ENCODE results near the gene GLS. TPM values are rescaled to one million over a fixed set of nuclear protein-coding genes. Genes with fewer than 3 reads are reported as not detected.

Gene GLS
- total and polyA plus RNA-seq, 2 of the 13 experiments (the other 11 are each of a cell fraction or from before 2014, with no cell fraction given), result 78.6 to 183 TPM

GRCh38 chr2:190880378-190881083, at the start of gene GLS (continued):
- TF ChIP-seq IRF2 (CRISPR knock-in tag; IDR thresholded peaks at IDR 0.05) (peak; percentile 61), SALL2 (CRISPR knock-in tag; IDR thresholded peaks at IDR 0.05) (no peak), ZBTB2 (CRISPR knock-in tag; IDR thresholded peaks at IDR 0.05; ENCODE audit: low read depth) (no peak), CREB3 (CRISPR knock-in tag; IDR thresholded peaks at IDR 0.05) (0 out of 2 replicates have a peak, but pooled peaks have one; percentile 21), ZNF660 (CRISPR knock-in tag; IDR thresholded peaks at IDR 0.05; ENCODE audit: borderline replicate concordance, low read depth) (no peak), RBM22 (optimal IDR thresholded peaks at IDR 0.05; ENCODE audit: low read length) (no peak), KLF16 (CRISPR knock-in tag; IDR thresholded peaks at IDR 0.05) (peak in 1 of 2 experiments; percentile 94; a peak in 2 of 4 replicates), ZNF512 (CRISPR knock-in tag; IDR thresholded peaks at IDR 0.05) (no peak), ZNF678 (CRISPR knock-in tag; IDR thresholded peaks at IDR 0.05) (0 out of 2 replicates have a peak, but pooled peaks have one; percentile 64), ZNF207 (IDR thresholded peaks at IDR 0.05; ENCODE audit: borderline replicate concordance) (no peak), NPAS2 (CRISPR knock-in tag; IDR thresholded peaks at IDR 0.05; ENCODE audit: borderline replicate concordance) (no peak), SIN3B (IDR thresholded peaks at IDR 0.05; ENCODE audit: low read length) (peak; percentile 30; the same call in 1 of the 2 replicates), PAXIP1 (CRISPR knock-in tag; conservative IDR thresholded peaks at IDR 0.05) (peak; percentile 30; the same call in 1 of the 2 replicates), ZBTB1 (CRISPR knock-in tag; IDR thresholded peaks at IDR 0.05; ENCODE audit: borderline replicate concordance) (no peak), TBX2 (CRISPR knock-in tag; IDR thresholded peaks at IDR 0.05; ENCODE audit: borderline replicate concordance) (no peak; the same call in none of the 2 replicates), MEIS2 (CRISPR knock-in tag; IDR thresholded peaks at IDR 0.05) (peak; percentile 77), ARNTL (CRISPR knock-in tag; IDR thresholded peaks at IDR 0.05) (no peak), HDAC1 (CRISPR knock-in tag; IDR thresholded peaks at IDR 0.05) (peak; percentile 81), PHF20 (CRISPR knock-in tag; IDR thresholded peaks at IDR 0.05) (peak; percentile 28; the same call in 1 of the 2 replicates), HNRNPH1 (optimal IDR thresholded peaks at IDR 0.05; ENCODE audit: low read depth, low read length) (peak; percentile 69), BHLHE40 (IDR thresholded peaks at IDR 0.05; ENCODE audit: low read length) (no peak)

Data from HepG2 (cell line).